A549 (cell line): Measurements from ENCODE around the gene FOXK1.

Experiments
- MAZ ChIP-seq: fragments of 150-350 bp; IDR thresholded peaks from 2 replicates; pipeline ENCODE4 v1.6.1; 2014; ENCODE audit warnings: antibody characterized with exemption, low read depth, low read length, borderline replicate concordance
- TF ChIP-seq, protein P1 (sequence below): fragments of >200 bp; sonication (Bioruptor Twin); formaldehyde crosslinking; IDR thresholded peaks from 3 replicates; pipeline ENCODE4 v1.5.1; 2016
- TF ChIP-seq, protein P2 (sequence below): IDR thresholded peaks from 2 replicates; pipeline ENCODE4 v1.6.1; 2012
- TF ChIP-seq, protein P3 (sequence below): IDR thresholded peaks from 2 replicates; pipeline ENCODE4 v1.6.1; 2012

DNA sequence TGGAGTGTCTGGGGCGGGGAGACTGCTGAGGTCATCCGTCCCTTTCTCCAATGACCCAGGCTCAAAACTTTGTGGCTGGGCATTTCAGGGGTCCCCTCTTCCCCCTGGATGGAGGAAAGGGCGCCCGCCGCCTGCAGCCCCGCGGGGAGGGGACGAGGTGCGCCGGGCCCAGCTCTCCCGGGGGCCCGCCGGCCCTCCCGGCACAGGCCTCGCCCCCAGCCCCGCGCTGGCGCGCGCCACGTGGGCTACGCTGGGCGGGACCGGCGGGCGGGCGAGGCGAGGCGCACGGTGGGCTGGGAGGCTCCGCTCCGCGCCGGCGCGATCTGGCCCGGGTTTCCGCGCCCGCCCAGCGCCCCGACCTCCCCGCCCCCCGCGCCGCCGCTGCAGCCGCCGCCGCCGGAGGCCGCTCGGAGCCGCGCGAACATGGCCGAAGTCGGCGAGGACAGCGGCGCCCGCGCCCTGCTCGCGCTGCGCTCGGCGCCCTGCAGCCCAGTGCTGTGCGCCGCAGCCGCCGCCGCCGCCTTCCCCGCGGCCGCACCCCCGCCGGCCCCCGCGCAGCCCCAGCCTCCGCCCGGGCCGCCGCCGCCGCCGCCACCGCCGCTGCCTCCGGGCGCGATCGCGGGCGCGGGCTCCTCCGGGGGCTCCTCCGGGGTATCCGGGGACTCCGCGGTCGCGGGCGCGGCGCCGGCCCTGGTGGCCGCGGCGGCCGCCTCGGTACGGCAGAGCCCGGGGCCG lies at the start of gene FOXK1:
- TF ChIP-seq MAZ, result peak; percentile 38; the same call in 1 of the 2 replicates
- TF ChIP-seq, protein P1, sequence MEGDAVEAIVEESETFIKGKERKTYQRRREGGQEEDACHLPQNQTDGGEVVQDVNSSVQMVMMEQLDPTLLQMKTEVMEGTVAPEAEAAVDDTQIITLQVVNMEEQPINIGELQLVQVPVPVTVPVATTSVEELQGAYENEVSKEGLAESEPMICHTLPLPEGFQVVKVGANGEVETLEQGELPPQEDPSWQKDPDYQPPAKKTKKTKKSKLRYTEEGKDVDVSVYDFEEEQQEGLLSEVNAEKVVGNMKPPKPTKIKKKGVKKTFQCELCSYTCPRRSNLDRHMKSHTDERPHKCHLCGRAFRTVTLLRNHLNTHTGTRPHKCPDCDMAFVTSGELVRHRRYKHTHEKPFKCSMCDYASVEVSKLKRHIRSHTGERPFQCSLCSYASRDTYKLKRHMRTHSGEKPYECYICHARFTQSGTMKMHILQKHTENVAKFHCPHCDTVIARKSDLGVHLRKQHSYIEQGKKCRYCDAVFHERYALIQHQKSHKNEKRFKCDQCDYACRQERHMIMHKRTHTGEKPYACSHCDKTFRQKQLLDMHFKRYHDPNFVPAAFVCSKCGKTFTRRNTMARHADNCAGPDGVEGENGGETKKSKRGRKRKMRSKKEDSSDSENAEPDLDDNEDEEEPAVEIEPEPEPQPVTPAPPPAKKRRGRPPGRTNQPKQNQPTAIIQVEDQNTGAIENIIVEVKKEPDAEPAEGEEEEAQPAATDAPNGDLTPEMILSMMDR, result no peak
- TF ChIP-seq, protein P2, sequence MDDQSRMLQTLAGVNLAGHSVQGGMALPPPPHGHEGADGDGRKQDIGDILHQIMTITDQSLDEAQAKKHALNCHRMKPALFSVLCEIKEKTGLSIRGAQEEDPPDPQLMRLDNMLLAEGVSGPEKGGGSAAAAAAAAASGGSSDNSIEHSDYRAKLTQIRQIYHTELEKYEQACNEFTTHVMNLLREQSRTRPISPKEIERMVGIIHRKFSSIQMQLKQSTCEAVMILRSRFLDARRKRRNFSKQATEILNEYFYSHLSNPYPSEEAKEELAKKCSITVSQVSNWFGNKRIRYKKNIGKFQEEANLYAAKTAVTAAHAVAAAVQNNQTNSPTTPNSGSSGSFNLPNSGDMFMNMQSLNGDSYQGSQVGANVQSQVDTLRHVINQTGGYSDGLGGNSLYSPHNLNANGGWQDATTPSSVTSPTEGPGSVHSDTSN, result no peak
- TF ChIP-seq, protein P3, sequence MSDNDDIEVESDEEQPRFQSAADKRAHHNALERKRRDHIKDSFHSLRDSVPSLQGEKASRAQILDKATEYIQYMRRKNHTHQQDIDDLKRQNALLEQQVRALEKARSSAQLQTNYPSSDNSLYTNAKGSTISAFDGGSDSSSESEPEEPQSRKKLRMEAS, result peak; percentile 96
